Pulmonary artery endothelial cell (primary cell): ENCODE measurements around the gene PRSS3. TPM values are rescaled to one million over a fixed set of nuclear protein-coding genes. Genes with fewer than 3 reads are reported as not detected.
"Not testable (repeated sequence)": the region's sequence is repeated elsewhere in the genome, so short reads cannot be mapped to it uniquely, and the experiment has no call there.

Experiments
- DNase-seq: peaks from one replicate; pipeline ENCODE4 v3.0.0-alpha.2; 2011; ENCODE audit warnings: low read depth, low spot score
- total RNA-seq: library from RNA; depleted of rRNA; stranded (reverse); fragments of >200 nt; gene quantifications from 2 replicates; pipeline ENCODE4 v1.2.3, GENCODE V29; 2014

The PRSS3 gene
- total RNA-seq, 1 donor from 2014 or later, result 30.8 TPM

- peak; percentile 51 for DNase-seq
Measured at GRCh38 chr9:33817327-33818166, 22.2 kb downstream of the PRSS3 start.

- no peak for DNase-seq
Measured at GRCh38 chr9:33818167-33818846, 22.9 kb downstream of the PRSS3 start.

GRCh38 chr9:33818847-33819500, 23.6 kb downstream of the PRSS3 start:
- no peak for DNase-seq

GRCh38 chr9:33820231-33820745, 24.9 kb downstream of the PRSS3 start:
- no peak for DNase-seq

GRCh38 chr9:33823801-33824200, 28.4 kb downstream of the PRSS3 start:
- no peak for DNase-seq

- not testable (repeated sequence) for DNase-seq
Measured at GRCh38 chr9:33827285-33827684, 31.9 kb downstream of the PRSS3 start.

GRCh38 chr9:33829641-33830230, 34.4 kb downstream of the PRSS3 start:
- not testable (repeated sequence) for DNase-seq

GRCh38 chr9:33835625-33836260, 40.4 kb downstream of the PRSS3 start:
- no peak for DNase-seq

- not testable (repeated sequence) for DNase-seq
Measured at GRCh38 chr9:33836261-33836660, 40.9 kb downstream of the PRSS3 start.

GRCh38 chr9:33837138-33837537, 41.8 kb downstream of the PRSS3 start:
- no peak for DNase-seq

GRCh38 chr9:33840381-33840780, 45.0 kb downstream of the PRSS3 start:
- no peak for DNase-seq

GRCh38 chr9:33843312-33843961, 48.1 kb downstream of the PRSS3 start:
- DNase-seq, result no peak

GRCh38 chr9:33846231-33846630, 50.9 kb downstream of the PRSS3 start:
- no peak for DNase-seq

GRCh38 chr9:33847894-33848205, 52.5 kb downstream of the PRSS3 start:
- DNase-seq, result not testable (repeated sequence)

Other genes with a start within 250 kb of the PRSS3 start
- gene UBE2R2, start 21.6 kb downstream of the PRSS3 start, total RNA-seq, result 19.7 and 23.5 TPM in 2 replicates